SK-N-MC (cell line): Measurements from ENCODE around the gene TNRC6C.

Experiments
- DNase-seq: peaks from one replicate; pipeline ENCODE4 v3.0.0-alpha.2; 2011; ENCODE audit warnings: low read depth, low spot score
- H3K27ac ChIP-seq: fragments of 200-600 bp; sonication (generic); 2 replicates; pipeline ENCODE4 v1.5.1; 2016; ENCODE audit warnings: mixed run types
- H3K36me3 ChIP-seq: fragments of 200-600 bp; sonication (generic); 2 replicates; pipeline ENCODE4 v1.6.1; 2017; ENCODE audit warnings: antibody characterized with exemption, low read length, mixed read lengths; ENCODE audit not compliant: insufficient read depth
- H3K4me3 ChIP-seq: fragments of 200-600 bp; sonication (generic); 2 replicates; pipeline ENCODE4 v1.5.1; 2016
- H3K9ac ChIP-seq: fragments of 200-600 bp; sonication (generic); 2 replicates; pipeline ENCODE4 v1.8.0; 2017; ENCODE audit warnings: mixed run types, mixed read lengths; ENCODE audit not compliant: insufficient read length
- H3K9me3 ChIP-seq: fragments of 200-600 bp; sonication (generic); 2 replicates; pipeline ENCODE4 v1.6.1; 2017; ENCODE audit warnings: low read depth, mild to moderate bottlenecking, antibody characterized with exemption, low read length, moderate library complexity, mixed read lengths
- EZH2 ChIP-seq: fragments of 200-600 bp; sonication (generic); IDR thresholded peaks from one replicate; pipeline ENCODE4 v1.6.1; 2017; ENCODE audit warnings: antibody characterized with exemption
- FOXP2 ChIP-seq: optimal IDR thresholded peaks from 2 replicates; pipeline ENCODE3; 2011; ENCODE audit warnings: mild to moderate bottlenecking, moderate library complexity; ENCODE audit not compliant: insufficient read depth; ENCODE audit errors: extremely low read length, control extremely low read depth
- POLR2AphosphoS5 ChIP-seq: IDR thresholded peaks from 2 replicates; pipeline ENCODE4 v1.6.1; 2012; ENCODE audit warnings: mild to moderate bottlenecking, low read depth, low read length, borderline replicate concordance

Gene TNRC6C

DNA sequence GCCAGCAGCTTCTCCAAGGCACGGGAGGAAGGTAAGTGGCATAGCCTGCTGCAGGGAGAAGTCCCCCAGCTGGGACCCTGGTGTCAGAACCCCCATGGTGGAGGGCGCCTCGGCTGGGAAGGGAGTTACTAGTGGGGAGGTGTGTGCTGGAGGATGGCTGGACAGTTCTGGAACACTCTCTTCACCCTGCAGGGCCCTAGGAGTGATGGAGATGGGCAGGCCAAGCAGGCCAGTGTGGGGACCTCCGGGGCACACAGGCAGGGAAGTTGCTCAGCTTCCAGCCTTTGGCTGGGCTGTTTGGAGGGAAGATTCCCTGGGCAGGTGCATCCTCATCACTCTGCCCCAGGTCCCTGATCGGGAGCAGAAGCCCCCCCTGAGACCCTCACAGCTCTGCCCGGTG is 188.4 kb downstream of the TNRC6C start:
- no peaks in the 10 kb centered on the region for H3K9me3 ChIP-seq
- DNase-seq: no peak
- H3K27ac ChIP-seq: no peak overlapping the region
- H3K4me3 ChIP-seq: no peak overlapping the region
- no peak overlapping the region for H3K9ac ChIP-seq
- H3K36me3 ChIP-seq: no peaks in the 10 kb centered on the region
- no peak for TF ChIP-seq EZH2
- no peak for TF ChIP-seq POLR2AphosphoS5
- TF ChIP-seq FOXP2: no peak

DNA sequence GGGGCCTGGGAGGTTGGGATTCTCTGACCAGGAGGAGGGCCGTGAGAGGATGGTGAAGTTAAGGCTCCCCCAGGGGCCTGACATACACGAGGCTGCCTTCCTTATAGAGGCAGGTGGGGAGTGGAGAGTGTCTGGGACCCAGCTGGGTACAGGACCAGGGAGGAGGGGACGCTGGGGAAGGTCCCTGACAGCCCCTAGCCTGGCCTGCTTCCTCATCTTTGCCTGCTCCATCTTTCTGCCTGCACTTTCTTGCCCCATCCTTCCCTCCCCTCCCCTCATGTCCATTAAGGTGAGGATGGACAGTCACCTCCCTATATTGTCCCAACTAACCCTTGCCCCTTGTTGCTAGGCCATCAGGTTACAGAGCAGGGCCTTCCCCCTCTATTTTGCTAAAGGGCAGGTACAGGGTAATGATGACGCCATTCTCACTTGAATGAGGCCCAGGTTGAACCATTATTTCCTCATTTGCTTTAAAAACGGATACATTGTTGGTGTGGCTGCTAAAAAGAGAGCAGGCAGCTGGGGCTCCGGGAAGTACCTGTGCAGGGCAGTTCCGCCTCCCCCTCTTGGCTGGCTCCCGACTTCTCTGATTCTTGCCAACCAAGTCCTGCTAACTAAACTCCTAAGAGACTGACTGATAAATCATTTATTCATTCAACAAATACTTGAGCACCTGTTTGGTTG is 189.0 kb downstream of the TNRC6C start:
- Histone ChIP-seq H3K9me3 (no peaks in the 10 kb centered on the region), H3K9ac (no peak overlapping the region), H3K27ac (no peak overlapping the region), H3K4me3 (no peak overlapping the region), H3K36me3 (no peaks in the 10 kb centered on the region)
- TF ChIP-seq EZH2 (no peak), POLR2AphosphoS5 (no peak), FOXP2 (no peak)
- DNase-seq: no peak

DNA sequence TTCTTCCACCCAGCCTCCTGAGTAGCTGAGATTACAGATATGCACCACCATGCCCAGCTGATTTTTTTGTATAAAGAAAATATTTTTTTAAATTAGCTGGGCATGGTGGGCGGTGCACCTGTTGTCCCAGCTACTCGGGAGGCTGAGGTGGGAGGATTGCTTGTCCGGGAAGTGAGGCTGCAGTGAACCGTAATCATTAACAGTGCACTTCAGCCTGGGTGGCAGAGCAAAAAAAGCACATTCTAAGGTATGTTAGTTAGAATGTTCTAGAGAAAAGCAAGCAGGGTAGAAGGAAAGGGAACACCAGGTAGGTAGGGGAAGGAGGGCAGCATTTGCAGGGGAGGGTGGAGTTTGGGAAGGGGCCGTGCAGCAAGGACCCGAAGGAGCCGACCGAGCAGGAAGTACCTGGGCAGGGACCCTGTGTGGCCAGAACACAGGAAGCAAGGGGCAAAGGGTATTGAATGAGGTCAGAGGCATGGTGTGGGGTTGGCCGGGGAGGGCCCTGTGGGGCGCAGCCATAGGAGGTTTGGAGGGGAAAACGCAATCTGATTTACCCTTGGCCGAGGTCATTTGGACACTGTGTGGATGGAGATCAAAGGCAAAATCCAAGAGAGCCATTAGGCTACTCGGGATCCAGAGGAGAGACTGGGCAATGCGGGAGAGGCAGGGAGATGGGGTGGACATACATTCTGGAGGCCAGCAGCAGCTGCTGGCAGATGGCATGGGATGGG is 189.9 kb downstream of the TNRC6C start:
- DNase-seq: no peak
- Histone ChIP-seq H3K4me3 (no peak overlapping the region), H3K9me3 (no peaks in the 10 kb centered on the region), H3K27ac (no peak overlapping the region), H3K9ac (no peak overlapping the region), H3K36me3 (no peaks in the 10 kb centered on the region)
- TF ChIP-seq POLR2AphosphoS5 (no peak), EZH2 (no peak), FOXP2 (no peak)

DNA sequence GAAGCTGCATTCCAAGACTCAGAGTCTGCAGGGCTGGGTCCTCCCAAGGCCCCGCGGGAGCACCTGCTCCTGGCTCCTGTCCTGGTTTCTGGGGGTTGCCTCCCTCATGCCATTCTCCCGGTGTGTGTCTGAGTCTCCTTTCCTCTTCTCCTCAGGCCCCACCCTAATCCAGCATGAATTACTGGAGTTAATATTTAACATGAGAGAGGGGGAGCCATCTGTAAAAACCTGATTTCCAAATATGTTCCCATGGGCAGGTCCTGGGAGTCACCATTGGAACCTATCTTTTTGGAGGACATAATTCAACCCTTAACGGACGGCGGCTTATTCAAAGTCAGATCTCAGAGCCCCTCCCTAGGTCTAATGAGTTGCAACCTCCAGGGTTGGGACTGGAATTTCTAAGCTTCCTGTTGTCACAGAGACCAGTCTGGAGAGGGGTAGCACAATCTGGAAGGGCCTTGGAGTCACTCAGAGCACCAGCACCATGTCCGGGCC is 193.1 kb downstream of the TNRC6C start:
- H3K27ac ChIP-seq: no peak overlapping the region
- no peak overlapping the region for H3K4me3 ChIP-seq
- TF ChIP-seq EZH2 (no peak), POLR2AphosphoS5 (no peak), FOXP2 (no peak)
- DNase-seq: no peak
- no peak overlapping the region for H3K9ac ChIP-seq
- no peaks in the 10 kb centered on the region for H3K9me3 ChIP-seq
- H3K36me3 ChIP-seq: no peaks in the 10 kb centered on the region

DNA sequence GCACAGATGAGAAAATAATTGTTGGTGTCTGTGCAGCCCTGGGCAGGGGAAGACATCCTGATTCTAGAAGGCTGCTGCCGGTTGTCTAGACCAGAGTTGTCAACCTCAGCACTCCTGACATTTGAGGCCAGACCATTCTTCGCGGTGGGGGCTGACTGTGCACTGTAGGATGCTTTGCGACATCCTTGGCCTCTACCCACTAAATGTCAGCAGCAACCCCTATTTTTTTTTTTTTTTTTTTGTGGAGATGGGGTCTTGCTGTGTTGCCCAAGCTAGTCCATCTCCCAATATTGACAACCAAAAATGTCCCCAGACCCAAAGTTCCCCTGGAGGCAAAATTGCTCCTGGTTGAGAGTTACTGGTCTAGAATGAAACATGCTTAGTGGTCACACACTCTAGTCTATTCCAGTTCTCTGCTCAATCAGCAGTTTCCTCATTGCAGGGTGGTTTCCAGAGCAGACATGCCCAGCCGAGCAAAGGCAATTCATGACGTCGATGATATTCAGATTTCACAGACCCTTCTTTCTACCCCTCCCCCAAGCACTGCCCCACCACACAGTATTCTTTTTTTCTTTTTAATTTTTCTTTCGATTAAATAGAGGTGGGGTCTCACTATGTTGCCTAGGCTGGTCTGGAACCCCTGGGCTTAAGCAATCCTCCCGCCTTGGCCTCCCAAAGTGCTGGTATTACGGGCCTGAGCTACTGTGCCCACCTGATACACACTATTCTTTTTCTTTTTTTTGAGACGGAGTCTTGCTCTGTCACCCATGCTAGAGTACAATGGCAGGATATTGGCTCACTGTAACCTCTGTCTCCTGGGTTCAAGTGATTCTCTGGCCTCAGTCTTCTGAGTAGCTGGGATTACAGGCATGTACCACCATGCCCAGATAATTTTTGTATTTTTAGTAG is 196.7 kb downstream of the TNRC6C start:
- Histone ChIP-seq H3K9me3 (no peaks in the 10 kb centered on the region), H3K36me3 (no peaks in the 10 kb centered on the region), H3K9ac (no peak overlapping the region), H3K4me3 (no peak overlapping the region), H3K27ac (no peak overlapping the region)
- TF ChIP-seq FOXP2: no peak
- no peak for TF ChIP-seq EZH2
- TF ChIP-seq POLR2AphosphoS5: no peak
- DNase-seq: no peak
